IMR-90 (cell line): ENCODE data around the gene PCDHGA6. TPM values are rescaled to one million over a fixed set of nuclear protein-coding genes. Genes with fewer than 3 reads are reported as not detected.

Experiments
- ATAC-seq: fragments of 200-7000 bp; cut with Tn5 transposase; 2 replicates; pipeline ENCODE4 v1.9.1; 2020; ENCODE audit warnings: low read depth, mild to moderate bottlenecking, moderate library complexity
- BruUV-seq: library from RNA; stranded (reverse); fragments of 400-500 nt; replicated peaks from 2 replicates; lab custom pipeline; 2021; lab: Mats Ljungman, UMichigan
- CTCF ChIA-PET: fragments of 300-600 bp; formaldehyde crosslinking; extraction: SDS; loops from one replicate; lab custom pipeline; 2021; ENCODE audit warnings: antibody characterized with exemption; lab: Yijun Ruan, JAX
- POLR2A ChIA-PET: fragments of 300-600 bp; sonication (Branson Sonifier 250); formaldehyde crosslinking; loops from one replicate; lab custom pipeline; 2022; ENCODE audit warnings: antibody characterized with exemption; ENCODE audit not compliant: unreplicated experiment; lab: Charles Lee
- DNase-seq: peaks from one replicate; pipeline ENCODE4 v3.0.0; 2013
- H2AFZ ChIP-seq: replicated peaks from 2 replicates; pipeline ENCODE3; 2013; ENCODE audit warnings: low read length, mild to moderate bottlenecking; ENCODE audit not compliant: poor library complexity
- H2AK5ac ChIP-seq: 2 replicates; pipeline ENCODE4 v1.6.1; 2013; ENCODE audit warnings: low read depth, low read length, inconsistent platforms
- H2AK9ac ChIP-seq: replicated peaks from 2 replicates; pipeline ENCODE3; 2013; ENCODE audit warnings: mild to moderate bottlenecking, low read depth, low read length, moderate library complexity; ENCODE audit not compliant: poor library complexity
- H2BK120ac ChIP-seq: 2 replicates; pipeline ENCODE4 v1.6.1; 2013; ENCODE audit warnings: low read depth, low read length, inconsistent platforms
- H2BK15ac ChIP-seq: 3 replicates; pipeline ENCODE4 v1.6.1; 2013; ENCODE audit warnings: low read depth, low read length, inconsistent platforms
- H2BK20ac ChIP-seq: 2 replicates; pipeline ENCODE4 v1.6.1; 2013; ENCODE audit warnings: low read depth, mild to moderate bottlenecking, inconsistent platforms, low read length, moderate library complexity
- H2BK5ac ChIP-seq: 2 replicates; pipeline ENCODE4 v1.6.1; 2013; ENCODE audit warnings: mild to moderate bottlenecking, low read depth, low read length, inconsistent platforms; ENCODE audit not compliant: poor library complexity, severe bottlenecking
- H3K14ac ChIP-seq: replicated peaks from 2 replicates; pipeline ENCODE4 v1.6.1; 2013; ENCODE audit warnings: low read depth, low read length, inconsistent platforms
- H3K18ac ChIP-seq: 2 replicates; pipeline ENCODE4 v1.6.1; 2013; ENCODE audit warnings: low read depth, low read length, control low read depth
- H3K23ac ChIP-seq: 2 replicates; pipeline ENCODE4 v1.6.1; 2013; ENCODE audit warnings: low read depth, low read length, inconsistent platforms
- H3K27ac ChIP-seq: 2 replicates; pipeline ENCODE4 v1.5.1; 2013; ENCODE audit warnings: mild to moderate bottlenecking, control low read depth, low read length; ENCODE audit not compliant: insufficient read depth
- H3K27me3 ChIP-seq: 2 replicates; pipeline ENCODE4 v1.6.1; 2013; ENCODE audit warnings: low read length; ENCODE audit not compliant: control insufficient read depth, insufficient read depth
- H3K36me3 ChIP-seq: 2 replicates; pipeline ENCODE4 v1.6.1; 2013; ENCODE audit warnings: low read length, mixed read lengths; ENCODE audit not compliant: control insufficient read depth, insufficient read depth
- H3K4ac ChIP-seq: 2 replicates; pipeline ENCODE4 v1.6.1; 2013; ENCODE audit warnings: low read depth, low read length, inconsistent platforms
- H3K4me1 ChIP-seq: 2 replicates; pipeline ENCODE4 v1.6.1; 2013; ENCODE audit warnings: low read length, mixed read lengths; ENCODE audit not compliant: control insufficient read depth, insufficient read depth
- H3K4me2 ChIP-seq: 2 replicates; pipeline ENCODE4 v1.6.1; 2013; ENCODE audit warnings: low read depth, mild to moderate bottlenecking, control low read depth, low read length, moderate library complexity
- H3K4me3 ChIP-seq: 2 replicates; pipeline ENCODE4 v1.5.1; 2013; ENCODE audit warnings: low read depth, mild to moderate bottlenecking, control low read depth, low read length, moderate library complexity; ENCODE audit not compliant: insufficient read depth
- H3K56ac ChIP-seq: 2 replicates; pipeline ENCODE4 v1.6.1; 2013; ENCODE audit warnings: low read length, inconsistent platforms; ENCODE audit not compliant: insufficient read depth; ENCODE audit errors: extremely low read depth
- H3K79me1 ChIP-seq, 2 experiments: 2 replicates each; pipeline ENCODE4 v1.6.1; 2013; ENCODE audit warnings: low read length in 2 of 2, inconsistent platforms in 1 of 2, low read depth in 1 of 2
- H3K9ac ChIP-seq: 2 replicates; pipeline ENCODE4 v1.6.1; 2013; ENCODE audit warnings: low read depth, low read length, control low read depth
- H3K9me1 ChIP-seq: 2 replicates; pipeline ENCODE4 v1.6.1; 2013; ENCODE audit warnings: low read length, inconsistent platforms; ENCODE audit not compliant: insufficient read depth
- H3K9me3 ChIP-seq: 2 replicates; pipeline ENCODE4 v1.6.1; 2013; ENCODE audit warnings: low read length; ENCODE audit not compliant: control insufficient read depth, insufficient read depth
- H4K20me1 ChIP-seq: 2 replicates; pipeline ENCODE4 v1.6.1; 2013; ENCODE audit warnings: low read length, inconsistent platforms; ENCODE audit not compliant: insufficient read depth
- H4K5ac ChIP-seq: 2 replicates; pipeline ENCODE4 v1.6.1; 2013; ENCODE audit warnings: mild to moderate bottlenecking, low read depth, low read length, control low read depth
- H4K8ac ChIP-seq, 2 experiments: 2 replicates each; pipeline ENCODE4 v1.6.1; 2013; ENCODE audit warnings: low read depth in 2 of 2, low read length in 2 of 2, control low read depth in 1 of 2, inconsistent platforms in 1 of 2
- H4K91ac ChIP-seq: 2 replicates; pipeline ENCODE4 v1.6.1; 2013; ENCODE audit warnings: low read depth, low read length, inconsistent platforms; ENCODE audit not compliant: insufficient read depth
- BHLHE40 ChIP-seq: fragments of 150-350 bp; IDR thresholded peaks from 2 replicates; pipeline ENCODE4 v1.6.1; 2016; ENCODE audit warnings: mild to moderate bottlenecking, low read depth, low read length
- CEBPB ChIP-seq: IDR thresholded peaks from 2 replicates; pipeline ENCODE4 v1.6.1; 2012; ENCODE audit warnings: low read depth, low read length, improper control_type of control experiment
- CHD1 ChIP-seq: IDR thresholded peaks from 2 replicates; pipeline ENCODE4 v1.6.1; 2012; ENCODE audit warnings: low read depth, low read length, improper control_type of control experiment
- FOS ChIP-seq: fragments of 150-350 bp; IDR thresholded peaks from 2 replicates; pipeline ENCODE4 v1.6.1; 2016; ENCODE audit warnings: low read depth, low read length
- MAFK ChIP-seq: IDR thresholded peaks from 2 replicates; pipeline ENCODE4 v1.6.1; 2012; ENCODE audit warnings: low read depth, low read length, improper control_type of control experiment
- MXI1 ChIP-seq: IDR thresholded peaks from 2 replicates; pipeline ENCODE4 v1.6.1; 2012; ENCODE audit warnings: low read depth, mild to moderate bottlenecking, low read length, moderate library complexity, borderline replicate concordance
- NFE2L2 ChIP-seq: fragments of 150-350 bp; IDR thresholded peaks from 2 replicates; pipeline ENCODE4 v1.6.1; 2016; ENCODE audit warnings: low read depth, mild to moderate bottlenecking, low read length
- POLR2A ChIP-seq: IDR thresholded peaks from 2 replicates; pipeline ENCODE4 v1.6.1; 2012; ENCODE audit warnings: mild to moderate bottlenecking, low read depth, low read length
- RAD21 ChIP-seq: IDR thresholded peaks from 2 replicates; pipeline ENCODE4 v1.6.1; 2012; ENCODE audit warnings: low read length, improper control_type of control experiment
- RCOR1 ChIP-seq: IDR thresholded peaks from 2 replicates; pipeline ENCODE4 v1.6.1; 2012; ENCODE audit warnings: mild to moderate bottlenecking, low read length, improper control_type of control experiment; ENCODE audit not compliant: insufficient replicate concordance
- RFX5 ChIP-seq: IDR thresholded peaks from 2 replicates; pipeline ENCODE4 v1.8.0; 2012; ENCODE audit warnings: low read depth, mild to moderate bottlenecking, low read length, moderate library complexity
- SMC3 ChIP-seq: fragments of 150-350 bp; IDR thresholded peaks from 2 replicates; pipeline ENCODE4 v1.6.1; 2016; ENCODE audit warnings: low read depth, mild to moderate bottlenecking, antibody characterized with exemption, low read length, moderate library complexity
- USF2 ChIP-seq: fragments of 150-350 bp; IDR thresholded peaks from 2 replicates; pipeline ENCODE4 v1.6.1; 2017; ENCODE audit warnings: mild to moderate bottlenecking, antibody characterized with exemption, low read length, low read depth
- WGBS, 2 experiments: methylation state at CpG; one replicate each; pipeline versions ENCODE4 v1.1.5 to v1.1.7; 2013; ENCODE audit warnings: missing lambda C conversion rate in 2 of 2; ENCODE audit not compliant: insufficient read length in 1 of 2; ENCODE audit errors: extremely low coverage in 2 of 2; 5-methylcytosine and 5-hydroxymethylcytosine counted together
- dilution Hi-C: fragments of 300-500 bp; cut with HindIII; formaldehyde crosslinking; loops from one replicate; pipeline ENCODE4 v1.14.3; 2018; ENCODE audit warnings: low sequenced_read_pairs; ENCODE audit not compliant: unreplicated experiment
- in situ Hi-C: fragments of 300-500 bp; cut with MboI; formaldehyde crosslinking; loops from 3 replicates; pipeline ENCODE4 v1.14.3; 2019; ENCODE audit warnings: low sequenced_read_pairs, inconsistent platforms, mixed read lengths
- intact Hi-C: fragments of 100-400 bp; cut with micrococcal nuclease; formaldehyde crosslinking; loops from 2 replicates; pipeline ENCODE4 v1.10.0; 2022
- polyA plus RNA-seq, 3 experiments: library from polyadenylated mRNA; depleted of rRNA; stranded (reverse); fragments of >200 nt; gene quantifications; 2 replicates each; pipeline ENCODE4 v1.2.3, GENCODE V29; 2012; ENCODE audit warnings: low replicate concordance in 1 of 3
- total RNA-seq: library from RNA; depleted of rRNA; stranded (reverse); fragments of >200 nt; gene quantifications from 2 replicates; pipeline ENCODE4 v1.2.3, GENCODE V29; 2012
- TF ChIP-seq, protein P1 (sequence below): fragments of 150-350 bp; IDR thresholded peaks from 2 replicates; pipeline ENCODE4 v1.6.1; 2016; ENCODE audit warnings: low read depth, mild to moderate bottlenecking, low read length, moderate library complexity, borderline replicate concordance

Gene PCDHGA6
- total and polyA plus RNA-seq, 2 of the 4 experiments (the other 2 are of a cell fraction) = 4.1 to 4.7 TPM

- TF ChIP-seq CEBPB = no peak
- TF ChIP-seq, protein P1, sequence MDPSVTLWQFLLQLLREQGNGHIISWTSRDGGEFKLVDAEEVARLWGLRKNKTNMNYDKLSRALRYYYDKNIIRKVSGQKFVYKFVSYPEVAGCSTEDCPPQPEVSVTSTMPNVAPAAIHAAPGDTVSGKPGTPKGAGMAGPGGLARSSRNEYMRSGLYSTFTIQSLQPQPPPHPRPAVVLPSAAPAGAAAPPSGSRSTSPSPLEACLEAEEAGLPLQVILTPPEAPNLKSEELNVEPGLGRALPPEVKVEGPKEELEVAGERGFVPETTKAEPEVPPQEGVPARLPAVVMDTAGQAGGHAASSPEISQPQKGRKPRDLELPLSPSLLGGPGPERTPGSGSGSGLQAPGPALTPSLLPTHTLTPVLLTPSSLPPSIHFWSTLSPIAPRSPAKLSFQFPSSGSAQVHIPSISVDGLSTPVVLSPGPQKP = no peak
- TF ChIP-seq MAFK = no peak
- no peak for TF ChIP-seq MXI1
These were observed 18.9 kb downstream of the PCDHGA6 start, which contains the start of gene PCDHGA8 (continued) for GRCh38 chr5:141392429-141393198.

DNA sequence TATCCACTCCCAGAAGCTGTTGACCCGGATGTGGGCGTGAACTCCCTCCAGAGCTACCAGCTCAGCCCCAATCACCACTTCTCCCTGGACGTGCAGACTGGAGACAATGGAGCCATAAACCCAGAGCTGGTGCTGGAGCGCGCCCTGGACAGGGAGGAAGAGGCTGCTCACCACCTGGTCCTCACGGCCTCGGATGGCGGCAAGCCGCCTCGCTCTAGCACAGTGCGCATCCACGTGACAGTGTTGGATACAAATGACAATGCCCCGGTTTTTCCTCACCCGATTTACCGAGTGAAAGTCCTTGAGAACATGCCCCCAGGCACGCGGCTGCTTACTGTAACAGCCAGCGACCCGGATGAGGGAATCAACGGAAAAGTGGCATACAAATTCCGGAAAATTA lies 19.6 kb downstream of the PCDHGA6 start:
- in situ Hi-C loops = no loop called here
- TF ChIP-seq RAD21 (no peak), CEBPB (no peak), FOS (no peak), NFE2L2 (no peak), POLR2A (no peak), BHLHE40 (no peak), RCOR1 (no peak), RFX5 (no peak), SMC3 (no peak), USF2 (no peak), CHD1 (no peak)
- TF ChIP-seq, protein P1 = no peak

More for the DNA sequence above, 19.6 kb downstream of the PCDHGA6 start:
- WGBS, 2 experiments = 47% methylated on average over 13 of the region's 21 CpGs; no CpG with 5 or more reads in 1 of the 2 experiments
- Histone ChIP-seq H2AFZ (no peak overlapping the region), H4K20me1 (no peaks in the 10 kb centered on the region), H3K9ac (no peak overlapping the region), H3K4me3 (no peak overlapping the region), H4K8ac (no peak overlapping the region), H3K23ac (no peak overlapping the region), H3K14ac (no peak overlapping the region), H2BK15ac (no peak overlapping the region), H3K79me1 (peaks cover 5 to 7% of the 10 kb centered on the region in 2 experiments; a peak in 3 of 4 replicates), H3K9me3 (peaks cover 48% of the 10 kb centered on the region), H3K9me1 (no peaks in the 10 kb centered on the region), H3K4ac (no peak overlapping the region), H3K56ac (no peak overlapping the region), H4K91ac (no peak overlapping the region), H4K5ac (no peak overlapping the region), H3K36me3 (peaks cover 24% of the 10 kb centered on the region), H3K18ac (no peak overlapping the region), H3K27ac (no peak overlapping the region), H2BK120ac (no peak overlapping the region), H2BK20ac (no peak overlapping the region), H2BK5ac (no peak overlapping the region), H3K27me3 (no peaks in the 10 kb centered on the region), H3K4me2 (no peak overlapping the region), H2AK9ac (no peak overlapping the region), H2AK5ac (no peak overlapping the region), H3K4me1 (peaks cover 1% of the 10 kb centered on the region; the same call in 1 of the 2 replicates)
- no peak for DNase-seq
- no TSS peak for BruUV-seq
- dilution Hi-C loops (no loop called here), intact Hi-C loops (no loop called here)
- ATAC-seq = no peak
- CTCF ChIA-PET = no interaction called here
- POLR2A ChIA-PET = no interaction called here
